OCI-LY1 (cell line): ENCODE results near the gene CD48.
"Not testable (repeated sequence)": the region's sequence is repeated elsewhere in the genome, so short reads cannot be mapped to it uniquely, and the experiment has no call there.

Experiments
- H2AFZ ChIP-seq: fragments of 200-600 bp; sonication (generic), shearing (Covaris generic); 2 replicates; pipeline ENCODE4 v1.6.0; 2014; ENCODE audit warnings: antibody characterized with exemption, mild to moderate bottlenecking, low read length
- H3F3A ChIP-seq: fragments of 200-600 bp; sonication (generic), shearing (Covaris generic); 2 replicates; pipeline ENCODE4 v1.6.0; 2014; ENCODE audit warnings: mild to moderate bottlenecking, antibody characterized with exemption, low read length, moderate library complexity; ENCODE audit not compliant: insufficient read depth
- H3K27ac ChIP-seq: fragments of 200-600 bp; sonication (generic); 2 replicates; pipeline ENCODE4 v1.5.1; 2014; ENCODE audit warnings: low read length, mixed run types, mild to moderate bottlenecking, low read depth; ENCODE audit not compliant: poor library complexity, severe bottlenecking
- H3K27me3 ChIP-seq: fragments of 200-600 bp; sonication (generic); 2 replicates; pipeline ENCODE4 v1.6.0; 2014; ENCODE audit warnings: antibody characterized with exemption, mild to moderate bottlenecking, low read length, moderate library complexity; ENCODE audit not compliant: insufficient read depth
- H3K36me3 ChIP-seq: fragments of 200-600 bp; sonication (generic); 2 replicates; pipeline ENCODE4 v1.6.1; 2014; ENCODE audit warnings: mild to moderate bottlenecking, antibody characterized with exemption, low read length, moderate library complexity, mixed read lengths; ENCODE audit not compliant: insufficient read depth
- H3K4me1 ChIP-seq: fragments of 200-600 bp; sonication (generic); 2 replicates; pipeline ENCODE4 v1.5.1; 2014; ENCODE audit warnings: mild to moderate bottlenecking, low read length, moderate library complexity; ENCODE audit not compliant: insufficient read depth, severe bottlenecking
- H3K4me2 ChIP-seq: fragments of 200-600 bp; sonication (generic), shearing (Covaris generic); 2 replicates; pipeline ENCODE4 v1.6.1; 2014; ENCODE audit warnings: low read length
- H3K4me3 ChIP-seq: fragments of 200-600 bp; sonication (generic); 2 replicates; pipeline ENCODE4 v1.5.1; 2014; ENCODE audit warnings: low read length, low read depth, mild to moderate bottlenecking, mixed read lengths; ENCODE audit not compliant: poor library complexity, severe bottlenecking
- H3K79me2 ChIP-seq: fragments of 200-600 bp; shearing (Covaris generic); 2 replicates; pipeline ENCODE4 v1.6.1; 2016; ENCODE audit warnings: mixed run types, low read length, mixed read lengths; ENCODE audit not compliant: insufficient read depth
- H3K9ac ChIP-seq: fragments of 200-600 bp; sonication (generic), shearing (Covaris generic); 2 replicates; pipeline ENCODE4 v1.6.1; 2014; ENCODE audit warnings: mild to moderate bottlenecking, low read length, mixed read lengths
- H3K9me2 ChIP-seq: fragments of 200-600 bp; sonication (generic), shearing (Covaris generic); 2 replicates; pipeline ENCODE4 v1.6.1; 2014; ENCODE audit warnings: low read depth, mild to moderate bottlenecking, low read length, mixed read lengths
- H3K9me3 ChIP-seq: fragments of 200-600 bp; shearing (Covaris generic); 2 replicates; pipeline ENCODE4 v1.6.1; 2014; ENCODE audit warnings: low read length, mixed read lengths
- H4K20me1 ChIP-seq: fragments of 200-600 bp; sonication (generic), shearing (Covaris generic); 2 replicates; pipeline ENCODE4 v1.6.0; 2016; ENCODE audit warnings: mild to moderate bottlenecking, low read length; ENCODE audit not compliant: insufficient read depth
- CTCF ChIP-seq: fragments of 200-600 bp; sonication (generic), shearing (Covaris generic); IDR thresholded peaks from 2 replicates; pipeline ENCODE4 v1.5.1; 2017; ENCODE audit warnings: mild to moderate bottlenecking, antibody characterized with exemption, low read length, moderate library complexity, mixed read lengths
- EZH2 ChIP-seq: fragments of 200-600 bp; sonication (generic), shearing (Covaris generic); IDR thresholded peaks from 2 replicates; pipeline ENCODE4 v1.8.0; 2017; ENCODE audit warnings: borderline replicate concordance, mixed run types, mild to moderate bottlenecking, antibody characterized with exemption, low read length, moderate library complexity, mixed read lengths

Gene CD48

GRCh38 chr1:160653620-160654016 is 58.0 kb downstream of the CD48 start:
- Histone ChIP-seq H3F3A (no peaks in the 10 kb centered on the region), H3K27ac (peak overlapping the region; percentile 82), H2AFZ (no peak overlapping the region), H3K9me2 (no peaks in the 10 kb centered on the region), H3K36me3 (no peaks in the 10 kb centered on the region), H3K9ac (peak overlapping the region; percentile 68), H3K27me3 (no peaks in the 10 kb centered on the region), H3K4me1 (peaks cover 66% of the 10 kb centered on the region), H3K4me2 (peak overlapping the region; percentile 75), H3K9me3 (no peaks in the 10 kb centered on the region), H3K79me2 (no peaks in the 10 kb centered on the region), H3K4me3 (peak overlapping the region; percentile 54), H4K20me1 (no peaks in the 10 kb centered on the region)
- TF ChIP-seq CTCF: no peak
- TF ChIP-seq EZH2: no peak

DNA sequence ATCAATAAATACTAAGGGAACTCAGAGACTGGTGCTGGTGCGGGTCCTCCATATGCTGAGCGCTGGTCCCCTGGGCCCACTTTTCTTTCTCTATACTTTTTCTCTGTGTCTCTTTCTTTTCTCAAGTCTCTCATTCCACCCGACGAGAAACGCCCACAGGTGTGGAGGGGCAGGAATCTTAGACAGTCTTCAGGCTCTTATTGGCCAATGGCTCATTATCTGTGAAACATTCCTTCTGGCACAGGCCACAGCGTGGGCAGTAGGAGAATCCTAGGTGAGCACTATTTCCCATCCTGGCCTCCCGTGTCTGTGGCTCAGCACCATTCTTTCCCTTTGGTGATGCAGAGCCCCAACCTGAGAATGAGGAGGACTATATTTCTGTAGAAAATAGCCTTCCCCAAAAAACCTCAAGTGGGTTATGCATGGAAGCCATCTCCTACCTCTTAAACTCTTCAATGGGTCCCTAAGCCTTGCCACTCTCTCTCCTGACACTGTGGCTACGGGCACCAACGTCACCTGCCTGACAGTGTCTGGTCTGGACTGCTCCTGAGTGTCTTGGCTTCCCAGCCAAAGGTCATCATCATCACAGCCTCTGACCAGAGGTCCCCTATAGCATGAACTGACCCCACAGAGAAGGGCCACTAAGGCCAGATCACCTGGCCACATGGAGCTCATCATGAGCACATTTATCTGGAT is 58.5 kb downstream of the CD48 start:
- H3K27ac ChIP-seq: peak overlapping the region; percentile 82
- peak overlapping the region; percentile 75 for H3K4me2 ChIP-seq
- no peaks in the 10 kb centered on the region for H3K27me3 ChIP-seq
- H3K9me3 ChIP-seq: no peaks in the 10 kb centered on the region
- H3K79me2 ChIP-seq: no peaks in the 10 kb centered on the region
- no peaks in the 10 kb centered on the region for H3K9me2 ChIP-seq
- H3K36me3 ChIP-seq: no peaks in the 10 kb centered on the region
- peak overlapping the region; percentile 68 for H3K9ac ChIP-seq
- TF ChIP-seq CTCF: no peak
- TF ChIP-seq EZH2: no peak
- H3F3A ChIP-seq: no peaks in the 10 kb centered on the region
- H3K4me3 ChIP-seq: peak overlapping the region; percentile 54
- peaks cover 61% of the 10 kb centered on the region for H3K4me1 ChIP-seq
- no peak overlapping the region for H2AFZ ChIP-seq
- no peaks in the 10 kb centered on the region for H4K20me1 ChIP-seq

- Histone ChIP-seq H3K4me3 (peak overlapping the region; percentile 54), H3K4me1 (peaks cover 61% of the 10 kb centered on the region), H3K4me2 (peak overlapping the region; percentile 75), H3K9ac (peak overlapping the region; percentile 68), H3K27ac (peak overlapping the region; percentile 82)
- not testable (repeated sequence) for H3K79me2 ChIP-seq, H2AFZ ChIP-seq, H3K36me3 ChIP-seq, H3K9me2 ChIP-seq, H3K9me3 ChIP-seq, H3F3A ChIP-seq, H4K20me1 ChIP-seq, H3K27me3 ChIP-seq
These were observed 59.5 kb downstream of the CD48 start for GRCh38 chr1:160652065-160652641.
